ENCODE results near the gene TECTB.

Gene TECTB

DNA sequence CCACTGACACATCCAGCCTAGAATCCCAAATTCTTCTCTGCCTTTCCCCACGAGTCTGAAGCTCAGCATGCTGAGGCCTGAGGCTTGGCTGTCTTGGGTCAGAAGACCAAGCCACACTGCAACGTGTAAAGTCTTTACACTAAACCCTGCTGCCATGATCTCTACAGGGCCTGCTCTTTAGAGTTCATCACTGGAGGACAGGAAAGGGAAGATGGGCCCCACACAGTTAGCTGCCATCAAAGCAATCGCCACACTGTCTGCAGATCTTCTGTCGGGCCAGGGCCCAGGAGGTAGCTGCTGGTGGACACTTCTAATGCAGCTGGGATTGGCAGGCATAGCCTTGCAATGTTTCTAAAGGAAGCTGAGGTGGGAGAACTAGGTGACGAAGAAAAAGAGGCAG lies 8.4 kb upstream of the TECTB start:
- no peak for DNase-seq (ENCODE audit: low read depth)

DNA sequence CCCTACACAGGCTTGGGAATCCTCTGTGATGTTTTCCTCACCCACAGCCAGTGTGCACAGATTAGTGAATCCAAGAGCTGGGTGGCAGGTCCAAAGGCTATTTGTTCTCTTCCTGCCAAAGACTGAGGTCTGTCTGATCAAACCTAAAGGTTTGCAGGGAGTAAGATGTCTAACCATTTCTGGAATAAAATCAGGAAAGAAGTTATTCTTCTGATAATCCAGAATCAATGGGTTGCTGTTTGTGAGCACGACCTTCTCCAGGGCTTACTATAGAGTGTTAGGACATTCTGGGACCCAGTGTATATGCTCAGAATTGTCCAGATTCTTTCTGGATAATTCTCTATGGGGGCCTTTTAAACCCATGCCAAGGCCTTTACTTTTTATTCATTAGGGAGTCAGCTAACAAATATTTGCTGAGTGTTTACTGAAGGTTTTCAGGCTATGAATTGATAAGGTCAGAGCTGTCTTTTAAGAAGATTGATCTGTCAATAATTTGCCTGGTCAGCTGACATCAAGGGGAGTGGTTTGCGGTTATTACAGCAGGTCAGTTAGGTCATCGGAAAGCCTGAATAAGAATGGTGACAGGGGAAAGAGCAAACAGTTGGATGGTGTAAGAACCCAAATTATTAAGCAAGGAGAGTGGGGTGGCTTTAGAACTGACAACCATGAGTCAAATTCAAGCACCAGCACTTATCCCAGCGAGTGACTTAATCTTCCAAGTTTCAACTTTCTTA lies 7.5 kb upstream of the TECTB start:
- no peak for DNase-seq (ENCODE audit: low read depth)

DNA sequence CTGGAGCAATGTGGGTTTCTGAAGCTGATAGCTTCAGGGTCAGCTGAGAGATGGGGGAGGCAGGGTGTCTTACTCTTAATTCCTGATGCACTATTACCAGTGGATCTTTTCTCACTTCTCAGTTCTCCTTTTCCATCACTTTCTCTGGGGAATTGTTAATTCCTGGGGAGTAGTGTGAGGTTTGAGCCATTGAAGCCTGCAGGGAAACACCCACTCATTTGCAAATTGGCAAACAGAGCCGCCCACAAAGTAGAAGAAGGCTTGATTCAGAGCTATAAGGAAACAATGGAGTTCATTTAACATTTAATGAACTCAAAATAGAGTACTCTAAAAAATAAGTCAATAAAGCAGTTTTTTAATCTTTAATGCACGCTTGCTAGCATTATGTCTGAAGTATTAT lies 4.3 kb upstream of the TECTB start:
- no peak for DNase-seq (ENCODE audit: low read depth)

DNA sequence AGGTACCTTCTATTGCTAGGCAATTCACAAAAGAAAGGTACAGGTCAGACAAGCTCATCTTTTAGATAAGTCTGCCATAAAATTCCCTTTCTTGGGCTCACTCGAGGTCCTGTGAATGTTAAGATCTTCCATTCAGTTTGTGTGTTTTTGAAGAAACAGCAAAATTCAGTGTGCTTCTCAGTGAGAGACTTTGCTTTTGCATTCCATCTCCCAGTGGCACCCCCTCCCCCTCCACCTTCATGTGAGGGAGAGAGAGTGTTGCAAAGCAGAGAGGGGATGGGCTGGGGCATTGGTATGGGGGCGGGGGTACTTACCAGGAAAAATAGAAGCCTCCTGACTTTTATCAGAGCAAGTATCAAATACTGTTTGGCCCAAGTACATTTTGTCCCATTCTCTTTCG lies 3.8 kb upstream of the TECTB start:
- no peak for DNase-seq (ENCODE audit: low read depth)

DNA sequence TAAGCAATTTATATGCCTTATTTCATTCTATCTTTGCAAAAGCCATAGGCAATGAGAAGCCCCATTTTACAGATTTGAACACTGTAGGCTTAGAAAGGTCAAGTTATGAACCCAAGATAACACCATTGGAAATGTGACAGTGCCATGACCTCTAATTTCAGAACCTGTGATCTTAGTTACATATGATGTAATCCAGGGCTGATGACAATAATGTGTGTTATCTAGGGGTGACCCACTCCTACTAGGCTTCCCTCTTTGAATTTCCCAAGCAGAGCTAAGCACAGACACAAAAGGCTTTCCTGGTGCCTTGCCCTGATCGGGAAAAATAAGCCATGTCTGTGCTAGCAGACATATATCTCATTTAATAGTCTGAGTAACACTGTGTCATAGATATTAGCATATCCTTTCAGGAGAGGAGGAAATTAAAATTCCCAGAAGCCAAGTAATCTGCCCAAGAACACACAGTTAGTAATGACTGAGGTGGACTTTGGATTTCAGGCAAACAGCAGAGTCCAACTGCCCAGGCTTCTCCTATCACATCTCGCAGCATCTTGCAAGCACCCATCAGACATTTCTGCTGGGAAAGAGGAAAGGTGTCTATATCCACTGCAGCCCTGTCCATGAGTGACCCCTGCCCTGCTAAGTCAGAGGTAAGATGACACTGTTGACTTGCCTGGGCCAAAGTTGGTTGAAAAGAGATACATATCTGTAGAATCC lies 2.8 kb upstream of the TECTB start:
- no peak for DNase-seq (ENCODE audit: low read depth)

DNA sequence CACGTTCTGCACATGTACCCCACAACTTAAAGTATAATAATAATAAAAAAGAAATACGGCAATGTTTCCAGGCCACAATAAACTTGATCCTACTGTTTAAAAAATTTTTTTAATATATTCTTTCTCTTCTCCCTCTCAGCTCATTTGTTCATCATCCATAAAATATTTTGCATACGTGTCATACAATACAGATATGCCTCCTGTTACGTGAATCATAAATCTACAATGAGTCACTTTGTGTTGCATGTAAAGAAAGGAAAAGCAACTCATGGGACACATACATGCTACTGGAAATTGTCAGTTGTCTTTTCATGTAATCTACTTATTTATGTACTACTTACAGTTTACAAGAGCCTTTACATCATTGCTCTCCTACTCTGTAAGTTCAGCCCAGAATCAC lies 1.1 kb upstream of the TECTB start:
- DNase-seq (ENCODE audit: low read depth) = no peak

DNA sequence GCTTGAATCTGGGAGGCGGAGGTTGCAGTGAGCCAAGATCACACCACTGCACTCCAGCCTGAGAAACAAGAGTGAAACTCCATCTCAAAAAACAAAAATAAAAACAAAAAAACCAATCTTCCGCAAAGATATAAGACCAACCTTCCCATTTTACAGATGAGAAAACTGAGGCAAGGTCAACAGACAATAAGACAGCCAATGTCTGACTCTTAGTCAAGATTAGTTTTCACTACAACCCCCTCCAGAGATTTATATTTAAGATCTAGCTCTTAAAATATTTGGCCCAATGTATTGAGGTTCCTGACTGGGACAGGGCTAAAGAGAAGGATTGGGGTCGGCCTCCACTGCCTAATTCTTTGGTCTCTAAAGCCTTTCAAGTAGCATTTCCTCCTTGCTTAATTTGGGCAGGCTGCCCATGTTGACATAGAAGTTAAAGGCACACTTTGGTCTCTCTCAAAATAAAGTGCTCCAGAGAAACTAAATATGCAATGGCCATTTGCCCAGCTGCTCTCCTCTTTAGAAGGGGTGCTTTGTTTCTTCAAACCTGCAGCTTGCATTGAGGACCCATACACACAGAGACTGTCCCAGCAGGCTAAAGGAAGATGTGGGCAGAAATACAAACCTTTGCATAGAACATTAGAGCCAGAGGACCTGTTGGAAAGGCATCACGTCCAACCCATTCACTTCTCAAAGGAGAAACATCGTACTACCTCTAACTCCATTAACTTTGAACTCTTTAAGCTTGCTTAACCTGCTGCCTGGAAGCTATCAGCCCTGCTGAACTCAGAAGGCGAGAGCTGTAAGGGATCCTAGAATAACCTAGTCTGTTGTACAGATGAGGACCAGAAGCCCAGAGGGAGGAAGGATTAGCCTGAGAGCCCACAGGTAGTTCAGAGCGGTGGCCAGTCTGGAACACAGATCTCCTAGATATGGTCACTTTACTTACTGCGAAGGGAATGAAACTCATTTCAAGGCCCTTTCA lies 3.9 kb downstream of the TECTB start:
- DNase-seq (ENCODE audit: low read depth) = no peak

DNA sequence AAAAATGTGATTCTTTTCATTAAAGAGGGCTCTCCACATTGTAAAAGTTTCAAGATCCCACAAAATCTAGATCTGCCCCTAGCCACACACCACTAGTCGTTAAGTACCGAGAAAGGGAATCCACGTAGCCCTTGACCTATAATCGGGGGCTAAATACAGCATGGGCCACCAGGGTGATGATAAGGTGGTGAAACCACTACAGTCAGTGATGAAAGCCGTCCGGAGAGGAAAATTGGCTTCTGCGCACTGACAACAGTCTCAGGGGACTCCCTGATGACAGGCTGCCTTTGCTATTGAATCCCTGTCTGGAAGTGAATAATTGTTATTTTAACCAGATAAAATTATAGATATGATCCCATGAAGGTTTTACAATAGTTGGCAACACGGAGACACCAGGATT lies 4.6 kb downstream of the TECTB start:
- DNase-seq (ENCODE audit: low read depth) = no peak

DNA sequence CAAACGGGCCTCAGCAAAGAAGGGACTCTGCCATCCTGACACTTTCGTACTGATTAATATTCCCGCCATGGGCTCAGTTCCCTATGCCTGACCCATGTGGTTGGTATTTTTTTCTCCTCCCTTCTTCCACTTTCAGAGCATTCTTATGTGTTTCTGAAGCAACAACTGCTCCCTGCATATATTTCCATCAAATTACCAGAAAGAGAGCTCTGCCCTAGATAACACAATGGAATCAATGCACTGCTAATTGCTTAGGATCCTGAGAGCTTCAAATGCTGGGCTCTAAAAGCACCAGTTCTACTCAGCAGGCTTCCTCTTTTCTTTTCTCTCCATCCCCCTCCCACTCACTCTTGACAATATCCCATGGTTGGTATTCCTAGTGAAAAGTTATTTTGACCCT lies 5.3 kb downstream of the TECTB start:
- no peak for DNase-seq (ENCODE audit: low read depth)

DNA sequence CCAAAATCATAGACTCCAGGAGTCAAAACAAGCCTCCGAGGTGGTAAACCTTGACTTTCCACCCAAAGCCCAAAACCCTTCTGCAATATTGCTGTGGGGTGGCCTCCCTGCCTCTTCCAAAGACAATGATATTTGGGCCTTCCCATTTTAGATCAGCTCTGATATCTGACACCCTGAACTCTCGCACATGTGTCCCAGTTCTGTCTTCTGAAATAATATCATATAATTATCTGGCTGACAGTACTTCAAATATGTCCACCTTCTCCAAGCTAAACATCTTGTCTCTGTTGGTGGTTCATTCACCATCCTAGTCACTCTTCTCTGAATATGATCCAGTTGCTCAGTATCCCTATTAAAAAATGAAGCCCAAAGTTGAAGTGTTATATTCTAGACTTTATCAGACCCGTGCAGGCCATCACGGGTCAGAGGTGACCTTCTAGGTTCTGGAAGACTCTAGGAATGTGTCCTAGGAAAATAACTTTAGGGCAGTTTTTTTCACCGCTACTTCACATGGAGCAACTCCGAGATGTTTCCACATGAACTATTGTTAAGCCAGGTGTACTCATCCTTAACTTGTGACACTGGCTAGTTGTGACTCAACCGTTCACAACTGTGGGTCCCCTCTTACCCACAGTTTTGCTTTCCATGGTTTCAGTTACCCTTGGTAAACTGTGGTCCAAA lies 6.3 kb downstream of the TECTB start:
- DNase-seq (ENCODE audit: low read depth) = no peak

DNA sequence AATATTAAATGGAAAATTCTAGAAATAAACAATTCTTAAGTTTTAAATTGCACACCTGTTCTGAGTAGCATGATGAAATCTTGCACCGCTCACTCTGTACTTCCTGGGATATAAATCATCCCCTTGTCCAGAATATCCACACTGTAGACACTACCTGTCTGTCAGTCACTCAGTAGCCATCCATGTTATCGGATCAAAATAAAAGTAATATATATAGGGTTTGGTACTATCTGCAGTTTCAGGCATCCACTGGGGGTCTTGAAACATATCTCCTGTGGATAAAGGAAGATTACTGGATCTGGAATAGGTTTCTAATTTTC lies 6.8 kb downstream of the TECTB start:
- DNase-seq (ENCODE audit: low read depth) = no peak

DNA sequence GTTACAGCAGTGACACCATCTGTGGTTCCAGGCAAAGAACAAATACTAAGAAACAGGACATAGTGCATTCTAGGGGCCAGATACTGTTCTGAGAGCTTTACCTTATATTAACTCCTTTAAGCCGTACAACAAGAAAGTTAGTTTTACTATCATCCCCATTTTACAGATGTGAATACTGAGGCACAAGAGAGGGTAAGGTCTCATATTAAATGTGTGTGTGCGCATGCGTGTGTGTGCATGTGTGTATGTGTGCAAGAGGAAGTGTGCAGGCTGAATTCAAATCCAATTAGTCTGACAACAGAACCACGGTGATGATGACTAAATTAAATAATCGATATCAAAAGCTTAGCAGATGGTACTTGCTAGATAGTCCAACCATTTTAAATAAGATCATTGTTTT lies 11.0 kb downstream of the TECTB start:
- DNase-seq (ENCODE audit: low read depth) = no peak

DNA sequence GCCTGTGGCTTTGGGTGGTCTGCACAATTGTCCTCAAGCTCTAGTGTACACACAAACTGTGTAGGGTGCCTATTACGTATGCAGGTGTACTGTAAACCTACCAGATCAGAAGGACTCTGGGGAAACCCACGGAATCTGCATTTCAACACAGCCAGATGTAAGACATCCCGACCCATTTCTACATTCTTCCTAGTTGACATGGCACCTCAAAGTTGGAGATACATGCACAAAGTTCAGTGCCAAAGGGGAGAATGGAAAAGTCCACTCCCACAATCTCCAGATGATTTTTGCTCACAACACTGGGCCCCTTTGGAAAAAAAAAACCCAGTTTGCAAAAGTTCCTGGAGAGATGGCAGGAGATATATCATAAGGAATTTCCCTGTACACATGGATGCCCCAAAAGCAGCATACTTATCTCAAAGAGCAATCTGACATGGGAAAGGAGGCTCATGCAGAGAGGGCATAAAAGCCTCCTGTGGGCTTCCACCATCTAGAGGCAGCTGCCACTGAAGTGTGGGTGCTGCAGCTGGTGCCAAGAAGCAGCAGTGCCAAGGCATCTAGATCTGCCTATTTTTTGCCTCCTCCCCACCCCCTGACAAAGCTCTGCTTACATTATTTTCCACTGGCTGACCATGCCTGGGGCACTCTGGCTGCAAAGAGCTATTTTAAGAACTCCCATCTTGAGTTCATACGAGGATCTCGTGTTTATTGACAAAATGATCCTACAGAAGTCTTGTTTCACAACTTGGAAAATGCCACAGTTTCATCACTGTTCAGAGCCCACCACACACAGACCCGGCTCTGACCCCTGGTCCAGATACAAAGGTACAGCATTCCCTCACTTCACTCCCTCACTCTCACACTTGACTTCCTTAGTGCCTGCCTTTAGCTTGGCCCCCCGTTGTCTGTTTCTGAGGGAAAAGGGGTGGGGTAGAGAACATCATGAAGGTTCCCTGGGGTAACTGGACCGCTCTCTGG lies 12.9 kb downstream of the TECTB start:
- DNase-seq (ENCODE audit: low read depth) = no peak

DNA sequence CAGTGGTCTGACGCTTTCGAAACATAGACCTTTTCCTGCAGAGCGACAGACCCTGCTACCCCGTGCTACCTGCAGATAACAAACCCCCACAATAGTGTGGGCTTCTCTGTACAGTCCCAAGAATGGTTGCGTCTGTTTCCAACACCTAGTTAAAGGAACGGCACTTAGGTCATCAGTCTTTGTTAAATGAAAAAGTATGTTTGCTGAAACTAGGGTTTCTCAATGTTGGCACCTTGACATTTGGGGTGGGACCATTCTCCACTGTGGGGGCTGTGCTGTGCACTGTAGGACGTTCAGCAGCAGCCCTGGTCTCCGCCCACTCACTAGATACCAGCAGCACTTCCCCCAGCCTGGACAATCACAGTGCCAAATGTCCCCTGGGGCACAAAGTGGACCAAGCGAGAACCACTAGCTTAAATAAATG lies 13.7 kb downstream of the TECTB start:
- DNase-seq (ENCODE audit: low read depth) = no peak

DNA sequence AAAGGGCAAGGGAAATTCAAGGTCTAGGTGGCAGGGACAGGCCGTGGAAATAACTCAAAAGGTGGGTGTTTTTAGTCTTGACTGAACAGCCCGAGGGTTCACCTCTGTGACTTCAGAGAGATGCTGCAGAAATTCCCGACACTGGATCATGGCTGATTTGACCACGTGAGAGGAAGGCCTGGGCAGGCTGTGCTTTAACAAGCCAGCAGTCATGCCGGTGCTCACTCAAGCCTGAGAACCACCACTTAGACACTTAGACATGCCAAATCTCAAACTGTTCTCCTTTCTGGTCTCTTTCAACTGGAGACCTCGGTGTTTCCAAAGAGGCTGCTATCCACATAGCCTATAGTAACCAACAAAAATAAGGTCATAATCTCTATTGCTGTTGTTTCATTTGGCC lies 15.4 kb downstream of the TECTB start:
- no peak for DNase-seq (ENCODE audit: low read depth)

DNA sequence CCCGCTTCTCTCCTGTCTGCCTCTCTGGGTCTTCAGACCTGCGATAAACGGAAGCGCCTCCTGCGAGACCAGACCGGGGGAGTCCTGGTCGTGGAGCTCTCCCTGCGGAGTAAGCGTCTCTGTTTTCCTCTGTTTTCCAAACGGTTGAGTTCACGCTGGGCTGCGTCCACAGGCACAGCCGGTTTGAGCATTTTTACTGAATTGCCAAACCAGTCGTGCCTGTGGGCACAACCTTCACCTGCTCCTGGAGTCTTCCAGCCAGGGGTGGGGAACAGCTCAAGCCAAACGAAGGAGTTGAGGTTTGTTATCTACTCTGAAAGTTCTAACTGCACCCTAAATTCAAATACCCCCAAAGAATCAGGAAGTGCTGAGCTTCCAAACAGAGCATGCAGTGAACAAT lies 16.3 kb downstream of the TECTB start:
- no peak for DNase-seq (ENCODE audit: low read depth)

DNA sequence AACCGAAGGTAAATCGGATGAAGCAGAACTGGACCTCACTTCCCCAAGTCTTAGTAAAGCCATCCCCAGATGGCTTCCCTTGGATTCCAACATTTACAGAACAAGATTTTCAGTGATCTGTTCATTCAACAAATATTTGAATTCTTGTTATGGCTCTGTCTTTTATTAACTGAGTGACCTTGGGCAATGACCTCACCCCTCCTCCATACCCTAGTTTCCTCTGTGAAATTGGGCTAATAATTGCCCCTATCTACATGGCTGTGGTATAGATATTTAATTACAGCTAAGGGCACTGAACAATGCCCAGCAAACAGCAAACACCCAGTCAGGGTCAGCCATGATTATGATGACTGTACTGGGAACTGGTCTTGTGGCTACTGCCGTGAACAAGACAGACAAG lies 19.1 kb downstream of the TECTB start:
- DNase-seq (ENCODE audit: low read depth) = no peak

DNA sequence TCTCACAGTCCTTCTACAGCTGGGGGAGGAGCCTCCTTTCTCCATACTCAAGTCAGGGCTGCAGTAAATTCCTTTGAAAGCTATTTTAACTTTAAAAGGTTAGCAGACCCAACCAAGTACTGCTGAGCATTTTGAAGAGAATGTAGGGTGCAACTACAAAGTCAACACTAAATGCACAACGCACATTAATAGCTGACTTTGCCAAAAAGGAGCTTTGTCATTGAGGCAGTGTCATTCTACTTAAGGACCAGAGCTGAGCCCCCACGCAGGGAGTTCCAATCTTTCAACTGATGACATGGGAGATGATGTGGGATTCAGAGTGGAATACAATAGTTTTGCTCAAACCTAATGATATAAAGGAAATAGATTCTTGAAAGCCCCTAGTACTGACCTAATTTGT lies 20.3 kb downstream of the TECTB start:
- DNase-seq (ENCODE audit: low read depth) = no peak

DNA sequence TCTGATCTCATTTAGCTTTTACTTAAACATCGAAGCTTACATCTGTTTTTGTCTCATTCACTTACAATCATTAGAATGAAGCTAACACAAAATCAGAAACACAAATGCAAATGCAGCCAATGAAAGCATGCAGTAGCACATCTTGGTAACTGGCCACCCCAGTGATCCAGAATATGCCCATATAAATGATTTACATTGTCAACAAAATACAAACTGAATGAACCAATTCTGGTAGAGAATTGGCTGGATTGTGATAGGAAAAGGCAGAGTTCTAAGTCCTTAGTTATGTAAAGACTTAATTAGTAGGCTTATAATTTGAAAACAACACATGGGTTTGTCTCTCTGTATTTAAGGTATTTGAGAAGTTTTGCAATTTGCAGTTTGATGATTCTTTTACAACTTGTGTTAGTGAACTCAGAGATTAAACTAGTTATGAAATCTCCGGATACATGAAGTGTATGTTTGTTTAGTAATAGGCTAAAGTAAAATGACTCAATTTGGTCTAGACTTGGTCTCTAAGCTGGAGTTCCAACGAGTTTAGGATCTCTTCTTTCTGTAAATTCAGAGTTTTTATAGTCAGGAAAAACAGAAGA lies 21.2 kb downstream of the TECTB start:
- DNase-seq (ENCODE audit: low read depth) = no peak

DNA sequence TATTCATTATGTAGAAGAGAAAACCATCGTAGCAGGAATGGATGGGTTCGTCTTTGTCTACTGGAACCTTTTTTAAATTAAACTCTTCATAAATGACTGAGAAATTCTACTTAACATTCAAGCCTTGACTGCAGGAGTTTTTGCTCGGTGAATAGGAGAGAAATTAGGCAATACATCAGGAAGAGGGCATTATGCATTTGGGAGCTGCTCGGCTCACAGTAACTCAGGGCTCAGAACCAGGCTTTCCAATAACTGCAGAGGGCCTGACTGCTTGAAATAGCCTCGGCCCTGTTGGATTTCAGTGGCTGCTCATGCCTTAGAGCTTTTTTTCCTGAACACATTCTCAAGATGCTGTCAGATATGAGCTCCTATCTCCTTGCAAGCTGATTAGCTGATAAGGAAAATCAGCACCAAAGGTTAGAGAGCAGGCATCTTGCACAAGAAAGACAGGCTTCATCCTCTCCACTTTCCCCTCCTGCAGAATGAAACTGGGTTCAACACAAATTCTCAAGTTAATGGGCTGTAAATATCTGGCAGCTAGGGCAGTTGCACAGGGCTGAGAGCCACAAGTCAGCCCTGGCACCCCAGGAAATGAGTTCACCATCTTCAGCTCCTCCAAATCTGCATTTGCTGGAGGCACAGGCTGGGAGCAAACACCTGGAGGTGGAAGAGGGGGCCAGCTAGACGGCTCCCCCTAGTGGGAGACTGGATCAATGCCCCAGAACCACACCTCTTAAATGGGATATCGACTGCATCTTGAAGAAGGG lies 24.3 kb downstream of the TECTB start:
- no peak for DNase-seq (ENCODE audit: low read depth)

Measured in stimulated activated CD4-positive, alpha-beta T cell treated with anti-CD3 and anti-CD28 coated beads, Interleukin-2, amount 100 ng/mL, for 4 hours (primary cell).